H9 (cell line): ENCODE measurements around the gene MRPL48. TPM values are rescaled to one million over a fixed set of nuclear protein-coding genes. Genes with fewer than 3 reads are reported as not detected.

Experiments
- DNase-seq: peaks from one replicate; pipeline ENCODE4 v3.0.0-alpha.2; 2017
- H2AFZ ChIP-seq: one replicate; pipeline ENCODE4 v1.6.1; 2013; ENCODE audit warnings: mild to moderate bottlenecking, low read length, control low read depth, moderate library complexity
- H2AK5ac ChIP-seq: 2 replicates; pipeline ENCODE4 v1.6.1; 2013; ENCODE audit warnings: low read length, control low read depth, mixed read lengths; ENCODE audit not compliant: insufficient read length
- H2BK120ac ChIP-seq: one replicate; pipeline ENCODE4 v1.6.1; 2013; ENCODE audit warnings: low read depth, mild to moderate bottlenecking, low read length, control low read depth, inconsistent platforms; ENCODE audit not compliant: poor library complexity, severe bottlenecking
- H2BK12ac ChIP-seq: 2 replicates; pipeline ENCODE4 v1.6.1; 2013; ENCODE audit warnings: low read length, control low read depth, mixed read lengths, low read depth; ENCODE audit not compliant: insufficient read length
- H2BK15ac ChIP-seq: 2 replicates; pipeline ENCODE4 v1.6.1; 2013; ENCODE audit warnings: low read depth, low read length, control low read depth
- H2BK20ac ChIP-seq: one replicate; pipeline ENCODE4 v1.6.1; 2013; ENCODE audit warnings: low read depth, mild to moderate bottlenecking, low read length, control low read depth, inconsistent platforms; ENCODE audit not compliant: poor library complexity, severe bottlenecking
- H2BK5ac ChIP-seq: 2 replicates; pipeline ENCODE4 v1.6.1; 2013; ENCODE audit warnings: low read length, control low read depth, mixed read lengths; ENCODE audit not compliant: insufficient read length
- H3K14ac ChIP-seq: 2 replicates; pipeline ENCODE4 v1.6.1; 2013; ENCODE audit warnings: low read length, control low read depth; ENCODE audit not compliant: insufficient read depth
- H3K18ac ChIP-seq: 2 replicates; pipeline ENCODE4 v1.6.1; 2013; ENCODE audit warnings: low read depth, mild to moderate bottlenecking, mixed read lengths, low read length, control low read depth; ENCODE audit not compliant: insufficient read length
- H3K23ac ChIP-seq: 2 replicates; pipeline ENCODE4 v1.6.1; 2013; ENCODE audit warnings: low read length, control low read depth, mixed read lengths, low read depth; ENCODE audit not compliant: insufficient read length
- H3K23me2 ChIP-seq: 2 replicates; pipeline ENCODE4 v1.6.1; 2013; ENCODE audit warnings: low read depth, mild to moderate bottlenecking, mixed read lengths, low read length, control low read depth; ENCODE audit not compliant: insufficient read length, poor library complexity, severe bottlenecking
- H3K27ac ChIP-seq: 2 replicates; pipeline ENCODE4 v1.5.1; 2013; ENCODE audit warnings: low read length, control low read depth, mixed read lengths, low read depth; ENCODE audit not compliant: insufficient read length
- H3K27me3 ChIP-seq: 2 replicates; pipeline ENCODE4 v1.6.1; 2013; ENCODE audit warnings: low read length, control low read depth, inconsistent platforms; ENCODE audit not compliant: insufficient read depth
- H3K4ac ChIP-seq: 2 replicates; pipeline ENCODE4 v1.6.1; 2013; ENCODE audit warnings: low read depth, mild to moderate bottlenecking, control low read depth, inconsistent platforms, low read length, moderate library complexity
- H3K4me1 ChIP-seq: 2 replicates; pipeline ENCODE4 v1.6.1; 2013; ENCODE audit warnings: low read length, control low read depth, inconsistent platforms; ENCODE audit not compliant: insufficient read depth
- H3K4me2 ChIP-seq: 2 replicates; pipeline ENCODE4 v1.6.1; 2013; ENCODE audit warnings: low read length, control low read depth, mixed read lengths; ENCODE audit not compliant: insufficient read length, insufficient read depth
- H3K56ac ChIP-seq: 2 replicates; pipeline ENCODE4 v1.6.1; 2013; ENCODE audit warnings: low read depth, mild to moderate bottlenecking, mixed read lengths, low read length, control low read depth; ENCODE audit not compliant: insufficient read length
- H3K79me1 ChIP-seq: 2 replicates; pipeline ENCODE4 v1.6.1; 2013; ENCODE audit warnings: low read depth, mild to moderate bottlenecking, moderate library complexity, low read length, control low read depth, inconsistent platforms; ENCODE audit not compliant: insufficient read depth, poor library complexity, severe bottlenecking
- H3K79me2 ChIP-seq: 2 replicates; pipeline ENCODE4 v1.6.1; 2013; ENCODE audit warnings: low read length, control low read depth, inconsistent platforms; ENCODE audit not compliant: insufficient read depth
- H3K9ac ChIP-seq: 2 replicates; pipeline ENCODE4 v1.6.1; 2013; ENCODE audit warnings: low read length, control low read depth, mixed read lengths; ENCODE audit not compliant: insufficient read length; ENCODE audit errors: extremely low read depth
- H3K9me3 ChIP-seq: one replicate; pipeline ENCODE4 v1.6.1; 2013; ENCODE audit warnings: low read depth, low read length, inconsistent platforms; ENCODE audit not compliant: control insufficient read depth
- H3T11ph ChIP-seq: one replicate; pipeline ENCODE4 v1.6.1; 2013; ENCODE audit warnings: mild to moderate bottlenecking, low read length, control low read depth, inconsistent platforms
- H4K20me1 ChIP-seq: one replicate; pipeline ENCODE4 v1.6.1; 2013; ENCODE audit not compliant: control insufficient read depth, insufficient read length, insufficient read depth
- H4K5ac ChIP-seq: 2 replicates; pipeline ENCODE4 v1.6.1; 2013; ENCODE audit warnings: low read depth, mild to moderate bottlenecking, mixed read lengths, low read length, control low read depth; ENCODE audit not compliant: insufficient read length
- H4K8ac ChIP-seq: replicated peaks from 2 replicates; pipeline ENCODE4 v1.6.1; 2013; ENCODE audit warnings: low read length, control low read depth, mixed read lengths, low read depth; ENCODE audit not compliant: insufficient read length
- H4K91ac ChIP-seq: 2 replicates; pipeline ENCODE4 v1.6.1; 2013; ENCODE audit warnings: low read depth, mild to moderate bottlenecking, moderate library complexity, mixed read lengths, low read length, control low read depth; ENCODE audit not compliant: insufficient read length
- H3K27ac Mint-ChIP-seq, 3 experiments: 2 replicates in 2 of 3; 3 replicates in 1 of 3; pipeline ENCODE4 v1.8.0; 2020 to 2021; ENCODE audit warnings: mixed read lengths in 3 of 3, mild to moderate bottlenecking in 1 of 3, moderate library complexity in 1 of 3
- H3K27me3 Mint-ChIP-seq: 2 replicates; pipeline ENCODE4 v1.8.0; 2021; ENCODE audit warnings: low read depth, mild to moderate bottlenecking, moderate library complexity, mixed read lengths
- H3K36me3 Mint-ChIP-seq, 3 experiments: 2 replicates in 2 of 3; 3 replicates in 1 of 3; pipeline ENCODE4 v1.8.0; 2020 to 2021; ENCODE audit warnings: low read depth in 3 of 3, mixed read lengths in 3 of 3; ENCODE audit not compliant: insufficient read depth in 1 of 3
- H3K4me1 Mint-ChIP-seq, 2 experiments: 2 replicates each; pipeline ENCODE4 v1.8.0; 2020; ENCODE audit warnings: mixed read lengths in 2 of 2
- H3K4me3 Mint-ChIP-seq, 2 experiments: 2 replicates in 1 of 2; 3 replicates in 1 of 2; pipeline ENCODE4 v1.8.0; 2020 to 2021; ENCODE audit warnings: mild to moderate bottlenecking in 2 of 2, mixed read lengths in 2 of 2, moderate library complexity in 1 of 2
- H3K9me3 Mint-ChIP-seq, 2 experiments: 2 replicates in 1 of 2; 3 replicates in 1 of 2; pipeline ENCODE4 v1.8.0; 2020; ENCODE audit warnings: mild to moderate bottlenecking in 2 of 2, mixed read lengths in 2 of 2, moderate library complexity in 1 of 2
- CTCF ChIP-seq: fragments of 200-600 bp; sonication (generic); conservative IDR thresholded peaks from 3 replicates; pipeline ENCODE4 v1.8.0; 2021; ENCODE audit warnings: antibody characterized with exemption, mild to moderate bottlenecking
- WGBS: extraction: QIAGEN DNeasy Blood & Tissue Kit; methylation state at CpG from one replicate; pipeline ENCODE4 v1.1.7; 2013; ENCODE audit warnings: missing lambda C conversion rate, low lambda C conversion rate, mixed read lengths; ENCODE audit not compliant: insufficient read length; ENCODE audit errors: extremely low coverage; 5-methylcytosine and 5-hydroxymethylcytosine counted together
- total RNA-seq: library from RNA; stranded (reverse); gene quantifications from 2 replicates; pipeline ENCODE4 v1.2.1, GENCODE V29; 2021

MRPL48 gene
- total RNA-seq, 1 experiment from 2014 or later, result 36.4 TPM

GRCh38 chr11:73752216-73752867, 35.3 kb upstream of the MRPL48 start:
- peaks cover 3 to 5% of the 10 kb centered on the region in 2 experiments; a peak in 1 of 4 replicates for H3K4me1 Mint-ChIP-seq
- no peak overlapping the region for H3K27ac ChIP-seq
- H2BK12ac ChIP-seq, result no peak overlapping the region
- no peaks in the 10 kb centered on the region for H3K4me1 ChIP-seq
- no peak overlapping the region for H3K4ac ChIP-seq
- DNase-seq, result no peak
- H3K27me3 ChIP-seq, result no peaks in the 10 kb centered on the region
- H3K27ac Mint-ChIP-seq, result peak overlapping the region in 2 of 3 experiments; percentile 52 to 68; a peak in 1 of 7 replicates
- H2BK120ac ChIP-seq, result no peak overlapping the region
- no peak overlapping the region for H4K91ac ChIP-seq
- H3K56ac ChIP-seq, result no peak overlapping the region
- no peak overlapping the region for H4K8ac ChIP-seq
- no peaks in the 10 kb centered on the region for H3K9me3 ChIP-seq
- no peak overlapping the region for H4K5ac ChIP-seq
- H3K4me3 Mint-ChIP-seq, result no peak overlapping the region
- H3K23me2 ChIP-seq, result no peaks in the 10 kb centered on the region
- H3K23ac ChIP-seq, result no peak overlapping the region
- H2AFZ ChIP-seq, result no peak overlapping the region
- no peak overlapping the region for H2BK5ac ChIP-seq
- H2AK5ac ChIP-seq, result no peak overlapping the region
- peaks cover 13% of the 10 kb centered on the region for H3K79me1 ChIP-seq
- no peak overlapping the region for H3K9ac ChIP-seq
- H3K79me2 ChIP-seq, result peaks cover 29% of the 10 kb centered on the region; the same call in 1 of the 2 replicates
- H4K20me1 ChIP-seq, result no peaks in the 10 kb centered on the region
- H2BK15ac ChIP-seq, result no peak overlapping the region
- no peaks in the 10 kb centered on the region for H3K9me3 Mint-ChIP-seq
- peaks cover 0 to 9% (median 0%) of the 10 kb centered on the region in 3 experiments; a peak in 3 of 7 replicates for H3K36me3 Mint-ChIP-seq
- H3T11ph ChIP-seq, result no peak overlapping the region
- no CpG with 5 or more reads among the region's 14 CpGs for WGBS
- no peak overlapping the region for H3K14ac ChIP-seq
- no peak overlapping the region for H3K18ac ChIP-seq
- H3K27me3 Mint-ChIP-seq, result no peaks in the 10 kb centered on the region
- no peak overlapping the region for H3K4me2 ChIP-seq
- H2BK20ac ChIP-seq, result no peak overlapping the region
- TF ChIP-seq CTCF, result no peak
